T-helper 9 cell (primary cell): ENCODE data around the gene ABCC9.
"Not testable (repeated sequence)": the region's sequence is repeated elsewhere in the genome, so short reads cannot be mapped to it uniquely, and the experiment has no call there.

Experiments
- DNase-seq: peaks from one replicate; pipeline ENCODE4 v3.0.0-alpha.2; 2020

The ABCC9 gene

GRCh38 chr12:21814327-21814726, 126.9 kb downstream of the ABCC9 start:
- no peak for DNase-seq

GRCh38 chr12:21813751-21814150, 127.5 kb downstream of the ABCC9 start:
- DNase-seq = no peak

- no peak for DNase-seq
Observed at GRCh38 chr12:21813125-21813524, 128.1 kb downstream of the ABCC9 start.

GRCh38 chr12:21812340-21812739, 128.9 kb downstream of the ABCC9 start:
- DNase-seq = not testable (repeated sequence)

GRCh38 chr12:21809100-21809499, 132.1 kb downstream of the ABCC9 start:
- no peak for DNase-seq

GRCh38 chr12:21806255-21806654, 135.0 kb downstream of the ABCC9 start:
- no peak for DNase-seq

- DNase-seq = no peak
Observed at GRCh38 chr12:21801522-21802288, 139.5 kb downstream of the ABCC9 start.

GRCh38 chr12:21800011-21800410, 141.2 kb downstream of the ABCC9 start:
- no peak for DNase-seq

GRCh38 chr12:21797539-21797938, 143.7 kb downstream of the ABCC9 start:
- no peak for DNase-seq

GRCh38 chr12:21795648-21796328, 145.4 kb downstream of the ABCC9 start:
- no peak for DNase-seq

GRCh38 chr12:21794807-21795595, 146.2 kb downstream of the ABCC9 start:
- not testable (repeated sequence) for DNase-seq

GRCh38 chr12:21789687-21790086, 151.5 kb downstream of the ABCC9 start:
- not testable (repeated sequence) for DNase-seq

GRCh38 chr12:21788089-21788983, 152.9 kb downstream of the ABCC9 start:
- DNase-seq = no peak

GRCh38 chr12:21786041-21786531, 155.1 kb downstream of the ABCC9 start:
- DNase-seq = no peak

GRCh38 chr12:21782723-21783122, 158.5 kb downstream of the ABCC9 start:
- DNase-seq = not testable (repeated sequence)

- DNase-seq = no peak
Observed at GRCh38 chr12:21780786-21781185, 160.4 kb downstream of the ABCC9 start.

- no peak for DNase-seq
Observed at GRCh38 chr12:21776175-21776574, 165.1 kb downstream of the ABCC9 start.

- no peak for DNase-seq
Observed at GRCh38 chr12:21775133-21775820, 165.9 kb downstream of the ABCC9 start.

- no peak for DNase-seq
Observed at GRCh38 chr12:21774358-21775132, 166.7 kb downstream of the ABCC9 start, which contains the start of gene KCNJ8. Gene KCNJ8 (minus strand): TSS chr12:21774706. CDS start chr12:21773616, 1,090 bp downstream.

GRCh38 chr12:21773806-21774205, 167.4 kb downstream of the ABCC9 start:
- DNase-seq = no peak
